HepG2 (cell line): ENCODE measurements around the gene ODC1. TPM values are rescaled to one million over a fixed set of nuclear protein-coding genes. Genes with fewer than 3 reads are reported as not detected.

Experiments used
- BATF2 ChIP-seq: sonication (generic); formaldehyde crosslinking; IDR thresholded peaks from 2 replicates; pipeline ENCODE4 v1.8.0; 2022; ENCODE audit warnings: mild to moderate bottlenecking, missing genetic modification reagents, moderate library complexity
- HMG20A ChIP-seq: IDR thresholded peaks from 2 replicates; pipeline ENCODE4 v1.6.1; 2016; ENCODE audit warnings: borderline replicate concordance
- PATZ1 ChIP-seq: sonication (generic); formaldehyde crosslinking; IDR thresholded peaks from 2 replicates; pipeline ENCODE4 v1.4.0; 2020; ENCODE audit warnings: missing genetic modification reagents
- RXRA ChIP-seq: sonication (generic); formaldehyde crosslinking; IDR thresholded peaks from 2 replicates; pipeline ENCODE4 v1.5.1; 2020; ENCODE audit warnings: missing genetic modification reagents
- ZFAT ChIP-seq: sonication (generic); formaldehyde crosslinking; conservative IDR thresholded peaks from 2 replicates; pipeline ENCODE4 v1.8.1; 2023; ENCODE audit warnings: missing genetic modification reagents, inconsistent platforms
- ZFP82 ChIP-seq: sonication (generic); formaldehyde crosslinking; IDR thresholded peaks from 2 replicates; pipeline ENCODE4 v1.5.1; 2020; ENCODE audit warnings: mild to moderate bottlenecking, missing genetic modification reagents, borderline replicate concordance
- ZIK1 ChIP-seq: sonication (generic); formaldehyde crosslinking; IDR thresholded peaks from 2 replicates; pipeline ENCODE4 v1.5.0; 2020; ENCODE audit warnings: mild to moderate bottlenecking, low read depth, missing genetic modification reagents, borderline replicate concordance
- ZNF275 ChIP-seq: sonication (generic); formaldehyde crosslinking; IDR thresholded peaks from 2 replicates; pipeline ENCODE4 v1.8.0; 2022; ENCODE audit warnings: missing genetic modification reagents, mild to moderate bottlenecking, inconsistent platforms, borderline replicate concordance
- ZNF343 ChIP-seq: sonication (generic); formaldehyde crosslinking; IDR thresholded peaks from 2 replicates; pipeline ENCODE4 v1.4.0; 2020; ENCODE audit warnings: mild to moderate bottlenecking, missing genetic modification reagents
- ZNF441 ChIP-seq: sonication (generic); formaldehyde crosslinking; IDR thresholded peaks from 2 replicates; pipeline ENCODE4 v1.7.0; 2021; ENCODE audit warnings: missing genetic modification reagents, borderline replicate concordance
- ZNF530 ChIP-seq: sonication (generic); formaldehyde crosslinking; IDR thresholded peaks from 2 replicates; pipeline ENCODE4 v1.5.0; 2020; ENCODE audit warnings: low read depth, mild to moderate bottlenecking, missing genetic modification reagents
- ZNF558 ChIP-seq: sonication (generic); formaldehyde crosslinking; IDR thresholded peaks from 2 replicates; pipeline ENCODE4 v1.9.0; 2022; ENCODE audit warnings: mild to moderate bottlenecking, missing genetic modification reagents, borderline replicate concordance
- ZNF720 ChIP-seq: sonication (generic); formaldehyde crosslinking; IDR thresholded peaks from 2 replicates; pipeline ENCODE4 v1.4.0; 2020; ENCODE audit warnings: missing genetic modification reagents
- ZNF83 ChIP-seq: sonication (generic); formaldehyde crosslinking; IDR thresholded peaks from 2 replicates; pipeline ENCODE4 v1.4.0; 2020; ENCODE audit warnings: missing genetic modification reagents, mild to moderate bottlenecking, borderline replicate concordance
- ZNF879 ChIP-seq: sonication (generic); formaldehyde crosslinking; IDR thresholded peaks from 2 replicates; pipeline ENCODE4 v1.8.1; 2023; ENCODE audit warnings: missing genetic modification reagents
- ZNF883 ChIP-seq: sonication (generic); formaldehyde crosslinking; IDR thresholded peaks from 2 replicates; pipeline ENCODE4 v1.5.1; 2020; ENCODE audit warnings: mild to moderate bottlenecking, missing genetic modification reagents; ENCODE audit errors: not compliant biosample characterization
- polyA plus RNA-seq, 8 experiments: library from polyadenylated mRNA; depleted of rRNA in 3 of 8; stranded (reverse) in 7 of 8; unstranded in 1 of 8; fragments of >200 nt; fragmentation: Illumina TruSeq in 4 of 8; extraction: Trizol in 4 of 8; gene quantifications; 2 replicates each; pipeline versions ENCODE4 v1.2.1 to v1.2.3, GENCODE V29; 2011 to 2016; ENCODE audit warnings: low read depth in 4 of 8, missing spikeins in 1 of 8, mixed read lengths in 1 of 8; ENCODE audit not compliant: insufficient read depth in 1 of 8
- total RNA-seq, 5 experiments: library from RNA; depleted of rRNA; stranded (reverse); fragments of >200 nt; fragmentation: Illumina TruSeq; extraction: Trizol; gene quantifications; 2 replicates each; pipeline ENCODE4 v1.2.3, GENCODE V29; 2016; ENCODE audit warnings: low read depth in 1 of 5
- TF ChIP-seq, protein P1 (sequence below): sonication (generic); formaldehyde crosslinking; IDR thresholded peaks from 2 replicates; pipeline ENCODE4 v1.4.0; 2020; ENCODE audit warnings: missing genetic modification reagents
- TF ChIP-seq, protein P2 (sequence below): sonication (generic); IDR thresholded peaks from 2 replicates; pipeline ENCODE4 v1.6.1; 2016; ENCODE audit warnings: low read depth, borderline replicate concordance

The ODC1 gene
- total and polyA plus RNA-seq, 2 of the 13 experiments (the other 11 are each of a cell fraction or from before 2014, with no cell fraction given) = 142 to 371 TPM

GRCh38 chr2:10400978-10401951, 46.9 kb downstream of the ODC1 start (continued):
- TF ChIP-seq, protein P1, sequence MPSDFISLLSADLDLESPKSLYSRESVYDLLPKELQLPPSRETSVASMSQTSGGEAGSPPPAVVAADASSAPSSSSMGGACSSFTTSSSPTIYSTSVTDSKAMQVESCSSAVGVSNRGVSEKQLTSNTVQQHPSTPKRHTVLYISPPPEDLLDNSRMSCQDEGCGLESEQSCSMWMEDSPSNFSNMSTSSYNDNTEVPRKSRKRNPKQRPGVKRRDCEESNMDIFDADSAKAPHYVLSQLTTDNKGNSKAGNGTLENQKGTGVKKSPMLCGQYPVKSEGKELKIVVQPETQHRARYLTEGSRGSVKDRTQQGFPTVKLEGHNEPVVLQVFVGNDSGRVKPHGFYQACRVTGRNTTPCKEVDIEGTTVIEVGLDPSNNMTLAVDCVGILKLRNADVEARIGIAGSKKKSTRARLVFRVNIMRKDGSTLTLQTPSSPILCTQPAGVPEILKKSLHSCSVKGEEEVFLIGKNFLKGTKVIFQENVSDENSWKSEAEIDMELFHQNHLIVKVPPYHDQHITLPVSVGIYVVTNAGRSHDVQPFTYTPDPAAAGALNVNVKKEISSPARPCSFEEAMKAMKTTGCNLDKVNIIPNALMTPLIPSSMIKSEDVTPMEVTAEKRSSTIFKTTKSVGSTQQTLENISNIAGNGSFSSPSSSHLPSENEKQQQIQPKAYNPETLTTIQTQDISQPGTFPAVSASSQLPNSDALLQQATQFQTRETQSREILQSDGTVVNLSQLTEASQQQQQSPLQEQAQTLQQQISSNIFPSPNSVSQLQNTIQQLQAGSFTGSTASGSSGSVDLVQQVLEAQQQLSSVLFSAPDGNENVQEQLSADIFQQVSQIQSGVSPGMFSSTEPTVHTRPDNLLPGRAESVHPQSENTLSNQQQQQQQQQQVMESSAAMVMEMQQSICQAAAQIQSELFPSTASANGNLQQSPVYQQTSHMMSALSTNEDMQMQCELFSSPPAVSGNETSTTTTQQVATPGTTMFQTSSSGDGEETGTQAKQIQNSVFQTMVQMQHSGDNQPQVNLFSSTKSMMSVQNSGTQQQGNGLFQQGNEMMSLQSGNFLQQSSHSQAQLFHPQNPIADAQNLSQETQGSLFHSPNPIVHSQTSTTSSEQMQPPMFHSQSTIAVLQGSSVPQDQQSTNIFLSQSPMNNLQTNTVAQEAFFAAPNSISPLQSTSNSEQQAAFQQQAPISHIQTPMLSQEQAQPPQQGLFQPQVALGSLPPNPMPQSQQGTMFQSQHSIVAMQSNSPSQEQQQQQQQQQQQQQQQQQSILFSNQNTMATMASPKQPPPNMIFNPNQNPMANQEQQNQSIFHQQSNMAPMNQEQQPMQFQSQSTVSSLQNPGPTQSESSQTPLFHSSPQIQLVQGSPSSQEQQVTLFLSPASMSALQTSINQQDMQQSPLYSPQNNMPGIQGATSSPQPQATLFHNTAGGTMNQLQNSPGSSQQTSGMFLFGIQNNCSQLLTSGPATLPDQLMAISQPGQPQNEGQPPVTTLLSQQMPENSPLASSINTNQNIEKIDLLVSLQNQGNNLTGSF (CRISPR knock-in tag) = peak; percentile 36; the same call in 1 of the 2 replicates
- TF ChIP-seq ZFAT (CRISPR knock-in tag) (no peak), PATZ1 (CRISPR knock-in tag) (peak; percentile 72), ZNF83 (CRISPR knock-in tag) (no peak), RXRA (peak; percentile 86), BATF2 (no peak), ZIK1 (CRISPR knock-in tag) (no peak), ZNF720 (CRISPR knock-in tag) (no peak), ZNF530 (CRISPR knock-in tag) (no peak), ZNF343 (CRISPR knock-in tag) (no peak; the same call in 1 of the 2 replicates), ZNF879 (CRISPR knock-in tag) (no peak), ZNF441 (CRISPR knock-in tag) (peak; percentile 87), ZNF883 (CRISPR knock-in tag) (no peak), HMG20A (CRISPR knock-in tag) (peak; percentile 50; the same call in 1 of the 2 replicates), ZNF275 (0 out of 2 replicates have a peak, but pooled peaks have one; percentile 27), ZFP82 (CRISPR knock-in tag) (no peak), ZNF558 (CRISPR knock-in tag) (no peak)
- TF ChIP-seq, protein P2, sequence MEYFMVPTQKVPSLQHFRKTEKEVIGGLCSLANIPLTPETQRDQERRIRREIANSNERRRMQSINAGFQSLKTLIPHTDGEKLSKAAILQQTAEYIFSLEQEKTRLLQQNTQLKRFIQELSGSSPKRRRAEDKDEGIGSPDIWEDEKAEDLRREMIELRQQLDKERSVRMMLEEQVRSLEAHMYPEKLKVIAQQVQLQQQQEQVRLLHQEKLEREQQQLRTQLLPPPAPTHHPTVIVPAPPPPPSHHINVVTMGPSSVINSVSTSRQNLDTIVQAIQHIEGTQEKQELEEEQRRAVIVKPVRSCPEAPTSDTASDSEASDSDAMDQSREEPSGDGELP = peak; percentile 75
